ENCODE results near the gene GNAQ. TPM values are rescaled to one million over a fixed set of nuclear protein-coding genes. Genes with fewer than 3 reads are reported as not detected.

GNAQ gene
- total and polyA plus RNA-seq, 2 experiments from 2014 or later = 21.1 to 43.1 TPM

- no peak overlapping the region for H2AFZ ChIP-seq
- no peaks in the 10 kb centered on the region for H3K9me2 ChIP-seq (ENCODE audit: insufficient read depth)
- no peaks in the 10 kb centered on the region for H3K9me3 Mint-ChIP-seq
- no peak for DNase-seq (ENCODE audit: low spot score)
- TF ChIP-seq ZNF462 (CRISPR knock-in tag; IDR thresholded peaks at IDR 0.05) = no peak
- no peak for TF ChIP-seq ZNF114 (CRISPR knock-in tag; IDR thresholded peaks at IDR 0.05)
- TF ChIP-seq POLR2AphosphoS5 (IDR thresholded peaks at IDR 0.05; ENCODE audit: low read depth) = no peak
- TF ChIP-seq ZNF331 (CRISPR knock-in tag; IDR thresholded peaks at IDR 0.05; ENCODE audit: low read depth) = no peak
- TF ChIP-seq NANOG (IDR thresholded peaks at IDR 0.05; ENCODE audit: borderline replicate concordance) = no peak
- no peak for TF ChIP-seq CTCF (conservative IDR thresholded peaks at IDR 0.05; ENCODE audit: low read depth in 2 of 2)
- no peak for TF ChIP-seq REST (IDR thresholded peaks at IDR 0.05; ENCODE audit: unreplicated experiment)
- no peak for TF ChIP-seq JUNB (IDR thresholded peaks at IDR 0.05; ENCODE audit: unreplicated experiment)
- no peak for TF ChIP-seq ETS1 (IDR thresholded peaks at IDR 0.05)
- no peak for TF ChIP-seq EZH2 (IDR thresholded peaks at IDR 0.05; ENCODE audit: low read depth, unreplicated experiment)
- no peak for TF ChIP-seq EZH2phosphoT487 (IDR thresholded peaks at IDR 0.05; ENCODE audit: unreplicated experiment)
- no peak for TF ChIP-seq CREB1 (CRISPR knock-in tag; IDR thresholded peaks at IDR 0.05; ENCODE audit: low read depth)
- no peak for TF ChIP-seq STAT1 (IDR thresholded peaks at IDR 0.05; ENCODE audit: unreplicated experiment)
- peaks cover 98% of the 10 kb centered on the region for H3K79me2 ChIP-seq (replicated peaks; ENCODE audit: insufficient read depth)
- H4K20me1 ChIP-seq (replicated peaks; ENCODE audit: insufficient read depth) = peaks cover 13% of the 10 kb centered on the region; the same call in 1 of the 2 replicates
- no peak overlapping the region for H3K4me2 ChIP-seq
- H3K4me3 Mint-ChIP-seq = no peak overlapping the region
- no peak overlapping the region for H3K4me3 ChIP-seq
- no peaks in the 10 kb centered on the region for H3F3A ChIP-seq (replicated peaks; ENCODE audit: low read depth)
- H3K27ac Mint-ChIP-seq = no peak overlapping the region
- no peaks in the 10 kb centered on the region for H3K27me3 ChIP-seq (ENCODE audit: insufficient read depth)
- H3K27me3 Mint-ChIP-seq (ENCODE audit: insufficient read depth, low read depth, poor library complexity) = peaks cover 3% of the 10 kb centered on the region
- ATAC-seq = no peak
- peaks cover 28% of the 10 kb centered on the region for H3K4me1 Mint-ChIP-seq
- H3K4me1 ChIP-seq (ENCODE audit: insufficient read depth) = peaks cover 9% of the 10 kb centered on the region
- no peaks in the 10 kb centered on the region for H3K36me3 ChIP-seq (ENCODE audit: insufficient read depth)
- H3K36me3 Mint-ChIP-seq (ENCODE audit: low read depth) = no peaks in the 10 kb centered on the region
- no peak overlapping the region for H3K27ac ChIP-seq (ENCODE audit: low read depth)
These were observed 29.5 kb downstream of the GNAQ start for GRCh38 chr9:78001946-78002731.
